HPDE6-E6E7 (cell line): Measurements from ENCODE around the gene AIFM3.
"Not testable (repeated sequence)": the region's sequence is repeated elsewhere in the genome, so short reads cannot be mapped to it uniquely, and the experiment has no call there.

Source experiments
- DNase-seq: peaks from one replicate; pipeline ENCODE4 v3.0.0; 2011; ENCODE audit warnings: missing footprints; ENCODE audit errors: extremely low spot score

Gene AIFM3

GRCh38 chr22:21003782-21004181, 36.7 kb downstream of the AIFM3 start:
- no peak for DNase-seq

- DNase-seq = not testable (repeated sequence)
These were observed 42.2 kb downstream of the AIFM3 start for GRCh38 chr22:21009208-21009607.

GRCh38 chr22:21009638-21010425, 42.8 kb downstream of the AIFM3 start:
- no peak for DNase-seq

- DNase-seq = no peak
These were observed 43.5 kb downstream of the AIFM3 start for GRCh38 chr22:21010426-21011113.

- DNase-seq = no peak
These were observed 45.7 kb downstream of the AIFM3 start for GRCh38 chr22:21012446-21013407.

GRCh38 chr22:21013657-21014201, 46.7 kb downstream of the AIFM3 start:
- no peak for DNase-seq

- peak; percentile 69 for DNase-seq
These were observed 47.2 kb downstream of the AIFM3 start for GRCh38 chr22:21014202-21014725.

- no peak for DNase-seq
These were observed 47.8 kb downstream of the AIFM3 start, which contains the start of gene P2RX6 for GRCh38 chr22:21014726-21015465. P2RX6 (plus strand) TSS chr22:21015165; CDS start chr22:21015175, 10 bp downstream.

- DNase-seq = no peak
These were observed 48.5 kb downstream of the AIFM3 start for GRCh38 chr22:21015466-21016006.

GRCh38 chr22:21016644-21017420, 49.8 kb downstream of the AIFM3 start:
- DNase-seq = no peak

GRCh38 chr22:21018314-21018713, 51.3 kb downstream of the AIFM3 start:
- DNase-seq = no peak

GRCh38 chr22:21020802-21021429, 53.9 kb downstream of the AIFM3 start:
- no peak for DNase-seq

GRCh38 chr22:21022507-21022906, 55.5 kb downstream of the AIFM3 start:
- DNase-seq = no peak

- DNase-seq = no peak
These were observed 56.0 kb downstream of the AIFM3 start for GRCh38 chr22:21022955-21023614.

GRCh38 chr22:21025266-21025665, 58.2 kb downstream of the AIFM3 start:
- no peak for DNase-seq

GRCh38 chr22:21025763-21026755, 59.0 kb downstream of the AIFM3 start:
- DNase-seq = peak; percentile 85
